ENCODE measurements around the gene GALK2. TPM values are rescaled to one million over a fixed set of nuclear protein-coding genes. Genes with fewer than 3 reads are reported as not detected.
A peak's percentile ranks its signal among the peaks of the same experiment; 100 is the strongest.

The GALK2 gene
- total and polyA plus RNA-seq, 8 donors, result 9.3 to 28.0 (median 16.6) TPM

- no peak overlapping the region for H3K27ac ChIP-seq
- no peaks in the 10 kb centered on the region for H3K27me3 ChIP-seq
- WGBS, 2 donors, result 75 to 80% methylated on average over 2 of the region's 2 CpGs
- FAIRE-seq (no peak), DNase-seq (no peak), ATAC-seq (no peak)
- intact Hi-C loops (cut with DNase I), result no loop called here
- peaks cover 0 to 11% (median 0%) of the 10 kb centered on the region in 3 donors for H3K36me3 ChIP-seq
- TF ChIP-seq CTCF (IDR thresholded peaks at IDR 0.05), result no peak
- no peaks in the 10 kb centered on the region for H3K9me3 ChIP-seq
- H3K4me3 ChIP-seq, result no peak overlapping the region
- no peaks in the 10 kb centered on the region for H3K4me1 ChIP-seq
These were observed 145.4 kb downstream of the GALK2 start for GRCh38 chr15:49315391-49315823.

GRCh38 chr15:49320351-49320750, 150.3 kb downstream of the GALK2 start:
- no peak for TF ChIP-seq CTCF (IDR thresholded peaks at IDR 0.05)
- peaks cover 0 to 13% (median 0%) of the 10 kb centered on the region in 3 donors for H3K36me3 ChIP-seq
- H3K4me1 ChIP-seq, result no peaks in the 10 kb centered on the region
- no peak for ATAC-seq
- no peak for FAIRE-seq
- no peak overlapping the region for H3K27ac ChIP-seq
- no peak overlapping the region for H3K4me3 ChIP-seq
- H3K9me3 ChIP-seq, result no peaks in the 10 kb centered on the region
- no peak for DNase-seq
- 82 to 91% methylated on average over 1 of the region's 1 CpG for WGBS, 2 donors
- intact Hi-C loops (cut with DNase I), result no loop called here
- no peaks in the 10 kb centered on the region for H3K27me3 ChIP-seq

- Histone ChIP-seq H3K36me3 (peaks cover 0 to 17% (median 0%) of the 10 kb centered on the region in 3 donors), H3K4me1 (no peaks in the 10 kb centered on the region), H3K4me3 (no peak overlapping the region), H3K9me3 (no peaks in the 10 kb centered on the region), H3K27ac (no peak overlapping the region), H3K27me3 (no peaks in the 10 kb centered on the region)
- no peak for TF ChIP-seq CTCF (IDR thresholded peaks at IDR 0.05)
- intact Hi-C loops (cut with DNase I), result no loop called here
- ATAC-seq (no peak), DNase-seq (no peak), FAIRE-seq (no peak)
- WGBS, 2 donors, result 89 to 91% methylated on average over 1 of the region's 1 CpG
These were observed 153.2 kb downstream of the GALK2 start for GRCh38 chr15:49323207-49323606.

- 93 to 94% methylated on average over 4 of the region's 4 CpGs for WGBS, 2 donors
- DNase-seq (no peak), ATAC-seq (no peak), FAIRE-seq (peak; percentile 32)
- Histone ChIP-seq H3K27me3 (no peaks in the 10 kb centered on the region), H3K4me3 (no peak overlapping the region), H3K36me3 (peaks cover 0 to 6% (median 0%) of the 10 kb centered on the region in 3 donors), H3K4me1 (no peaks in the 10 kb centered on the region), H3K9me3 (no peaks in the 10 kb centered on the region), H3K27ac (no peak overlapping the region)
- no peak for TF ChIP-seq CTCF (IDR thresholded peaks at IDR 0.05)
- intact Hi-C loops (cut with DNase I), result loop anchor here in 1 of 3 donors (5.0 kb wide), 1 partner anchor 46 kb away; no protein-coding TSS in a partner anchor
These were observed 157.9 kb downstream of the GALK2 start for GRCh38 chr15:49327927-49328326.

GRCh38 chr15:49328941-49329340, 158.9 kb downstream of the GALK2 start:
- H3K4me3 ChIP-seq, result no peak overlapping the region
- H3K9me3 ChIP-seq, result no peaks in the 10 kb centered on the region
- no peak overlapping the region for H3K27ac ChIP-seq
- no peaks in the 10 kb centered on the region for H3K27me3 ChIP-seq
- TF ChIP-seq CTCF (IDR thresholded peaks at IDR 0.05), result no peak
- no peaks in the 10 kb centered on the region for H3K4me1 ChIP-seq
- FAIRE-seq, result no peak
- intact Hi-C loops (cut with DNase I), result loop anchor here in 1 of 3 donors (5.0 kb wide), 1 partner anchor 47 kb away; no protein-coding TSS in a partner anchor
- ATAC-seq, result no peak
- no peak for DNase-seq
- peaks cover 0 to 6% (median 0%) of the 10 kb centered on the region in 3 donors for H3K36me3 ChIP-seq

Data from pancreas (tissue), 10 donors.